A673 (cell line): ENCODE data around the gene RHOA. TPM values are rescaled to one million over a fixed set of nuclear protein-coding genes. Genes with fewer than 3 reads are reported as not detected.

Experiments used
- BruUV-seq: library from RNA; stranded (reverse); fragments of 400-500 nt; replicated peaks from 2 replicates; lab custom pipeline; 2021; lab: Mats Ljungman, UMichigan
- CTCF ChIA-PET: fragments of 300-600 bp; sonication (Branson Sonifier 250); formaldehyde crosslinking; loops from one replicate; lab custom pipeline; 2022; ENCODE audit warnings: antibody characterized with exemption; lab: Charles Lee
- POLR2A ChIA-PET: fragments of 300-600 bp; sonication (Branson Sonifier 250); formaldehyde crosslinking; loops from one replicate; lab custom pipeline; 2022; ENCODE audit warnings: antibody characterized with exemption; ENCODE audit not compliant: low non-redundant PET; lab: Charles Lee
- DNase-seq: peaks from one replicate; pipeline ENCODE4 v3.0.0-alpha.2; 2015; ENCODE audit warnings: low spot score
- H3K27ac ChIP-seq: fragments of 200-600 bp; sonication (generic); 2 replicates; pipeline ENCODE4 v1.5.1; 2016; ENCODE audit warnings: mixed run types, low read depth, mild to moderate bottlenecking, mixed read lengths, antibody characterized with exemption, low read length; ENCODE audit not compliant: poor library complexity, severe bottlenecking
- H3K27me3 ChIP-seq: fragments of 200-600 bp; sonication (generic); replicated peaks from 2 replicates; pipeline ENCODE4 v1.6.1; 2017; ENCODE audit warnings: mixed run types, low read depth, mild to moderate bottlenecking, mixed read lengths, antibody characterized with exemption, low read length; ENCODE audit not compliant: insufficient read depth, poor library complexity
- H3K36me3 ChIP-seq: fragments of 200-600 bp; sonication (generic); 2 replicates; pipeline ENCODE4 v1.6.1; 2016; ENCODE audit warnings: mixed run types, mild to moderate bottlenecking, mixed read lengths, antibody characterized with exemption, low read length; ENCODE audit not compliant: insufficient read depth, poor library complexity, severe bottlenecking
- H3K4me1 ChIP-seq: fragments of 200-600 bp; sonication (generic); 2 replicates; pipeline ENCODE4 v1.6.1; 2017; ENCODE audit warnings: mixed run types, mild to moderate bottlenecking, mixed read lengths, antibody characterized with exemption, low read length; ENCODE audit not compliant: insufficient read depth, poor library complexity, severe bottlenecking
- H3K4me3 ChIP-seq: fragments of 200-600 bp; sonication (generic); 2 replicates; pipeline ENCODE4 v1.5.1; 2016; ENCODE audit warnings: low read depth, mixed run types, mild to moderate bottlenecking, mixed read lengths, low read length; ENCODE audit not compliant: poor library complexity, severe bottlenecking
- H3K9me3 ChIP-seq: fragments of 200-600 bp; sonication (generic); 2 replicates; pipeline ENCODE4 v1.6.1; 2016; ENCODE audit warnings: mixed run types, low read depth, mild to moderate bottlenecking, mixed read lengths, antibody characterized with exemption, low read length; ENCODE audit not compliant: poor library complexity, severe bottlenecking
- EZH2 ChIP-seq: fragments of 200-600 bp; sonication (generic); IDR thresholded peaks from 2 replicates; pipeline ENCODE4 v1.6.1; 2017; ENCODE audit warnings: borderline replicate concordance, low read depth, mild to moderate bottlenecking, mixed read lengths, antibody characterized with exemption, low read length; ENCODE audit not compliant: poor library complexity, severe bottlenecking
- intact Hi-C: fragments of 100-400 bp; cut with micrococcal nuclease; formaldehyde crosslinking; loops from one replicate; pipeline ENCODE4 v1.10.0; 2022; ENCODE audit not compliant: unreplicated experiment
- total RNA-seq: library from RNA; stranded (reverse); gene quantifications from 2 replicates; pipeline ENCODE4 v1.2.3, GENCODE V29; 2021
- TF ChIP-seq, protein P1 (sequence below): fragments of 300-800, 200-600 bp; sonication (generic); conservative IDR thresholded peaks from 2 replicates; pipeline ENCODE4 v1.5.1; 2017; ENCODE audit warnings: low read depth, mild to moderate bottlenecking, antibody characterized with exemption, low read length, moderate library complexity, mixed read lengths

RHOA gene
- total RNA-seq, 1 experiment from 2014 or later: 198 TPM

DNA sequence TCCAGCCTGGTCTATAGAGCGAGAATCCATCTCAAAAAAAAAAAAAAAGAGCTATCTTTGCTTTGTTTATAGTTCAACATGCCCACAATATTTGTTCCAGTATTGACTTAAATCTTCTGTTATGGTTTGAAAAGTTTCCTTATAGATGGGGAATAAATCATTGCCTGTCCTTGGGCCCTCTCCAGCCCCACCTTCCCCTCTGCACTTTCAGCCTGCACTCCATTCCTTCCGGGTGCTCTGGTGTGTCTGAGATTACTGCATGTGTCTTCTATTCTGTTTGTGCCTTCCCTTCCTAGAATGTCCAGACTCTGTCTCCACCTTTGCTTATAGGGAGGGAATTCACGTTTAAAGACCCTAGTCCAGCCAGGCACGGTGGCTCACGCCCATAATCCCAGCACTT is 28.4 kb downstream of the RHOA start:
- H3K4me1 ChIP-seq: no peaks in the 10 kb centered on the region
- H3K36me3 ChIP-seq: no peaks in the 10 kb centered on the region
- no peaks in the 10 kb centered on the region for H3K27me3 ChIP-seq
- no peak overlapping the region for H3K27ac ChIP-seq
- BruUV-seq: no TSS peak
- no peaks in the 10 kb centered on the region for H3K9me3 ChIP-seq
- TF ChIP-seq EZH2: no peak
- TF ChIP-seq, protein P1, sequence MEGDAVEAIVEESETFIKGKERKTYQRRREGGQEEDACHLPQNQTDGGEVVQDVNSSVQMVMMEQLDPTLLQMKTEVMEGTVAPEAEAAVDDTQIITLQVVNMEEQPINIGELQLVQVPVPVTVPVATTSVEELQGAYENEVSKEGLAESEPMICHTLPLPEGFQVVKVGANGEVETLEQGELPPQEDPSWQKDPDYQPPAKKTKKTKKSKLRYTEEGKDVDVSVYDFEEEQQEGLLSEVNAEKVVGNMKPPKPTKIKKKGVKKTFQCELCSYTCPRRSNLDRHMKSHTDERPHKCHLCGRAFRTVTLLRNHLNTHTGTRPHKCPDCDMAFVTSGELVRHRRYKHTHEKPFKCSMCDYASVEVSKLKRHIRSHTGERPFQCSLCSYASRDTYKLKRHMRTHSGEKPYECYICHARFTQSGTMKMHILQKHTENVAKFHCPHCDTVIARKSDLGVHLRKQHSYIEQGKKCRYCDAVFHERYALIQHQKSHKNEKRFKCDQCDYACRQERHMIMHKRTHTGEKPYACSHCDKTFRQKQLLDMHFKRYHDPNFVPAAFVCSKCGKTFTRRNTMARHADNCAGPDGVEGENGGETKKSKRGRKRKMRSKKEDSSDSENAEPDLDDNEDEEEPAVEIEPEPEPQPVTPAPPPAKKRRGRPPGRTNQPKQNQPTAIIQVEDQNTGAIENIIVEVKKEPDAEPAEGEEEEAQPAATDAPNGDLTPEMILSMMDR: no peak
- H3K4me3 ChIP-seq: no peak overlapping the region
- ChIA-PET POLR2A (no interaction called here), CTCF (no interaction called here)
- DNase-seq: no peak
- intact Hi-C loops: no loop called here

DNA sequence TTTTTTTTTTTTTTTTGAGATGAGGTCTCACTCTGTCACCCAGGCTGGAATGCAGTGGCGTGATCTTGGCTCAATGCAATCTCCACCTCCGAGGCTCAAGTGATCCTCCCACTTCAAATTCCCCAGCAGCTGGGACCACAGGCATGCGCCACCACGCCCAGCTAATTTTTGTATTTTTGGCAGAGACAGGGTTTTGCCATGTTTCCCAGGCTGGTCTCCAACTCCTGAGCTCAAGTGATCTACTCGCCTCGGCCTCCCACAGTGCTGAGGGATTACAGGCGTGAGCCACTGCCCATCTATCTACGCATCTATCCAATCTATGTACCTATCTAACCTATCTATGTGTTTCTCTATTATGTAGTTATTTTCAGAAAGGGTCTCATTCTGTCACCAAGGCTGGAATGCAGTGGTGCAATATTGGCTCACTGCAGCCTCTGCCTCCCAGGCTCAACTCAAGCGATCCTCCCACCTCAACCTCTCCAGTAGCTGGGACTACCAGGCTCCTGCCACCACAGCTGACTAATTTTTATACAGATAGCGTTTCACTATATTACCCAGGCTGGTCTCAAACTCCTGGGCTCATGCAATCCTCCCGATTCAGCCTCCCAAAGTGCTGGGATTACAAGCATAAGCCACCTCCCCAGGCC is 33.4 kb downstream of the RHOA start:
- H3K4me3 ChIP-seq: no peak overlapping the region
- CTCF ChIA-PET: interaction anchor here (0.7 kb wide), 1 partner anchor 716 kb away, joined by 14 read pairs; the partner anchor contains the start of gene CELSR3
- DNase-seq: no peak

DNA sequence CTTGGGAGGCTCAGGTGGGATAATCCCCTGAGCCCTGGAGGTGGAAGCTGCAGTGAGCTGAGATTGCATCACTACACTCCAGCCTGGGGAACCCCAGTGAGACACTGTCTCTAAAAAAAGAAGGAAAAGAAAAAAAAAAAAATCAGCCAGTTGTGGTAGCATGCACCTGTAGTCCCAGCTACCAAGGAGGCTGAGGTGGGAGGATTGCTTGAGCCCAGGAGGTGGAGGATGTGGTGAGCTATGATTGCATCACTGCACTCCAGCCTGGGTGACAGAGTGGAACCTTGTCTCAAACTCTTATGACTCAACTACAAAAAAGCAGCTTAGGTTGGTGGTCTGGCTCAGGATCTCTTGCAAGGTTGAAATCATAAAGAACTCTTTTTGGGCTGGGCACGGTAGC is 34.3 kb downstream of the RHOA start:
- TF ChIP-seq EZH2: no peak
- TF ChIP-seq, protein P1: no peak
- no peak for DNase-seq
- Histone ChIP-seq H3K27me3 (no peaks in the 10 kb centered on the region), H3K27ac (no peak overlapping the region), H3K9me3 (no peaks in the 10 kb centered on the region), H3K4me3 (no peak overlapping the region), H3K4me1 (no peaks in the 10 kb centered on the region), H3K36me3 (peaks cover 10% of the 10 kb centered on the region)
- POLR2A ChIA-PET: no interaction called here
- no TSS peak for BruUV-seq
- intact Hi-C loops: no loop called here
- CTCF ChIA-PET: no interaction called here

More for the DNA sequence above, 33.4 kb downstream of the RHOA start:
- intact Hi-C loops: no loop called here
- no TSS peak for BruUV-seq
- Histone ChIP-seq H3K36me3 (peaks cover 4% of the 10 kb centered on the region), H3K27me3 (no peaks in the 10 kb centered on the region), H3K4me1 (no peaks in the 10 kb centered on the region), H3K9me3 (no peaks in the 10 kb centered on the region), H3K27ac (no peak overlapping the region)
- TF ChIP-seq, protein P1: no peak
- TF ChIP-seq EZH2: no peak
- POLR2A ChIA-PET: no interaction called here
